ENCODE measurements around the gene NPHP1. TPM values are rescaled to one million over a fixed set of nuclear protein-coding genes. Genes with fewer than 3 reads are reported as not detected.
"Not testable (repeated sequence)": the region's sequence is repeated elsewhere in the genome, so short reads cannot be mapped to it uniquely, and the experiment has no call there.

NPHP1 gene
- total RNA-seq, result 10 to 100 TPM; 11.0 to 23.3 (median 12.8) TPM

- 1 to 2% methylated on average over 25 to 28 of the region's 43 CpGs for WGBS, 2 donors
- TF ChIP-seq CTCF (IDR thresholded peaks at IDR 0.05), result no peak
- TF ChIP-seq POLR2A (IDR thresholded peaks at IDR 0.05), result peak in 1 of 2 donors; percentile 60
- H3K27ac ChIP-seq, result peak within 1 kb of the TSS in 2 of 3 donors; percentile 4 to 42
- H3K4me1 ChIP-seq, result peaks cover 0 to 7% of the 10 kb centered on the region in 2 donors
- H3K36me3 ChIP-seq, result no peaks in the 10 kb centered on the region
- DNase-seq, result peak; percentile 81
- H3K4me3 ChIP-seq (replicated peaks in 1 of 3), result peak within 1 kb of the TSS; percentile 16 to 50 (median 45)
- no peaks in the 10 kb centered on the region for H3K27me3 ChIP-seq
- no peaks in the 10 kb centered on the region for H3K9me3 ChIP-seq
- intact Hi-C loops (cut with DNase I), result no loop called here
These were observed at the start of gene NPHP1 for GRCh38 chr2:110204408-110205385. NPHP1 (minus strand) TSS chr2:110205013; CDS start chr2:110204968, 45 bp downstream.

- peak in 1 of 2 donors; percentile 1 for DNase-seq
These were observed 43.4 kb upstream of the NPHP1 start for GRCh38 chr2:110248081-110248795.

GRCh38 chr2:110245488-110246435, 40.9 kb upstream of the NPHP1 start:
- DNase-seq; H3K27ac ChIP-seq; intact Hi-C loops (cut with DNase I); H3K4me3 ChIP-seq (replicated peaks in 1 of 3); H3K4me1 ChIP-seq; H3K27me3 ChIP-seq; H3K36me3 ChIP-seq; H3K9me3 ChIP-seq: not testable (repeated sequence)
- WGBS, 2 donors, result no CpG with 5 or more reads among the region's 89 CpGs

More at GRCh38 chr2:110248081-110248795, 43.4 kb upstream of the NPHP1 start:
- H3K4me1 ChIP-seq; H3K9me3 ChIP-seq; H3K36me3 ChIP-seq; H3K4me3 ChIP-seq (replicated peaks in 1 of 3); H3K27ac ChIP-seq; intact Hi-C loops (cut with DNase I); H3K27me3 ChIP-seq: not testable (repeated sequence)
- WGBS, 2 donors, result 68 to 90% methylated on average over 3 to 5 of the region's 7 CpGs

- 100% methylated on average over 1 of the region's 3 CpGs; no CpG with 5 or more reads in 1 of the 2 donors for WGBS, 2 donors
- H3K4me3 ChIP-seq (replicated peaks in 1 of 3); intact Hi-C loops (cut with DNase I): not testable (repeated sequence)
These were observed 38.5 kb upstream of the NPHP1 start for GRCh38 chr2:110243283-110243682.

GRCh38 chr2:110234514-110234913, 29.7 kb upstream of the NPHP1 start:
- H3K9me3 ChIP-seq; H3K27me3 ChIP-seq; H3K27ac ChIP-seq; H3K36me3 ChIP-seq; intact Hi-C loops (cut with DNase I); H3K4me1 ChIP-seq; H3K4me3 ChIP-seq (replicated peaks in 1 of 3): not testable (repeated sequence)
- DNase-seq, result peak; percentile 45 to 65
- WGBS, 2 donors, result 24 to 33% methylated on average over 5 of the region's 5 CpGs

More at GRCh38 chr2:110243283-110243682, 38.5 kb upstream of the NPHP1 start:
- not testable (repeated sequence) for DNase-seq, H3K27ac ChIP-seq, H3K36me3 ChIP-seq, H3K27me3 ChIP-seq, H3K4me1 ChIP-seq, H3K9me3 ChIP-seq

GRCh38 chr2:110229886-110230285, 25.1 kb upstream of the NPHP1 start:
- H3K27ac ChIP-seq; intact Hi-C loops (cut with DNase I); H3K4me1 ChIP-seq; H3K27me3 ChIP-seq; H3K9me3 ChIP-seq; H3K4me3 ChIP-seq (replicated peaks in 1 of 3); H3K36me3 ChIP-seq; DNase-seq: not testable (repeated sequence)
- WGBS, 2 donors, result no CpG with 5 or more reads among the region's 1 CpG

- not testable (repeated sequence) for H3K27ac ChIP-seq, H3K36me3 ChIP-seq
- 84 to 92% methylated on average over 1 of the region's 1 CpG for WGBS, 2 donors
These were observed 17.8 kb upstream of the NPHP1 start for GRCh38 chr2:110222626-110223025.

More at GRCh38 chr2:110222626-110223025, 17.8 kb upstream of the NPHP1 start:
- DNase-seq; H3K4me1 ChIP-seq; H3K4me3 ChIP-seq (replicated peaks in 1 of 3); intact Hi-C loops (cut with DNase I); H3K9me3 ChIP-seq; H3K27me3 ChIP-seq: not testable (repeated sequence)
